ENCODE results near the gene CA12.

GRCh38 chr15:63401078-63401477 lies 19.4 kb upstream of the CA12 start:
- no peak for TF ChIP-seq CTCF (IDR thresholded peaks at IDR 0.05)
- no peak for TF ChIP-seq POLR2A (IDR thresholded peaks at IDR 0.05)

All from ovary (tissue), 3 donors.